ENCODE results near the gene TMEM25.

Gene TMEM25

DNA sequence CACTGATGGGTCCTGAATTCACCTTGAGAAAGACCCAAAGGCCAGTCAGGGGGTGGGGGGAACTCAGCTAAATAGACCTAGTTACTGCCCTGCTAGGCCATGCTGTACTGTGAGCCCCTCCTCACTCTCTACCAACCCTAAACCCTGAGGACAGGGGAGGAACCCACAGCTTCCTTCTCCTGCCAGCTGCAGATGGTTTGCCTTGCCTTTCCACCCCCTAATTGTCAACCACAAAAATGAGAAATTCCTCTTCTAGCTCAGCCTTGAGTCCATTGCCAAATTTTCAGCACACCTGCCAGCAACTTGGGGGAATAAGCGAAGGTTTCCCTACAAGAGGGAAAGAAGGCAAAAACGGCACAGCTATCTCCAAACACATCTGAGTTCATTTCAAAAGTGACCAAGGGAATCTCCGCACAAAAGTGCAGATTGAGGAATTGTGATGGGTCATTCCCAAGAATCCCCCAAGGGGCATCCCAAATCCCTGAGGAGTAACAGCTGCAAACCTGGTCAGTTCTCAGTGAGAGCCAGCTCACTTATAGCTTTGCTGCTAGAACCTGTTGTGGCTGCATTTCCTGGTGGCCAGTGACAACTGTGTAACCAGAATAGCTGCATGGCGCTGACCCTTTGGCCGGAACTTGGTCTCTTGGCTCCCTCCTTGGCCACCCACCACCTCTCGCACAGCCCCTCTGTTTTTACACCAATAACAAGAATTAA, 6.1 kb upstream of the TMEM25 start:
- TF ChIP-seq CTCF (IDR thresholded peaks at IDR 0.05; ENCODE audit: low read depth, low read length), result no peak

DNA sequence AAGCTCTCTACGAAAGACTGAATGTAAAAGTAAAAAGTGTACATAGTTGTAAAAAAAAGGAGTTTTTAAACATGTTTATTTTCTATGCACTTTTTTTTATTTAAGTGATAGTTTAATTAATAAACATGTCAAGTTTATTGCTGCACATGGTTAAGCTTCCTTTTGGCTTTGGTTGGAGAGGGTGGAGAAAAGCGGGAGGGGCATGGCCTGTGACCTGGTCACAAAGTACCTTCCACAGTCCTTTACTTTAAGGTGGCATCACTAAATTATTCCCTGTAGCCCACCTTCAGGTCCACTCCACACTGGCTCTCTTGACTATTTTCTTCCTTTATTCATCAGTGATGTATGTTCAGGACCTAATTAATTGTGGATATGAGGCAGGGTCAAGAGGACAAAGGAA, 4.3 kb upstream of the TMEM25 start:
- TF ChIP-seq CTCF (IDR thresholded peaks at IDR 0.05; ENCODE audit: low read depth, low read length), result no peak
- H3K4me3 ChIP-seq (ENCODE audit: low read depth, low read length), result no peak overlapping the region

More for the DNA sequence above, 6.1 kb upstream of the TMEM25 start:
- no peak overlapping the region for H3K4me3 ChIP-seq (ENCODE audit: low read depth, low read length)

- TF ChIP-seq CTCF (IDR thresholded peaks at IDR 0.05; ENCODE audit: low read depth, low read length), result no peak
- no peak within 1 kb of the TSS for H3K4me3 ChIP-seq (ENCODE audit: low read depth, low read length)
These were observed 3.9 kb upstream of the TMEM25 start, which contains the start of gene TTC36 for GRCh38 chr11:118527109-118527508. TSS of gene TTC36 (plus strand) at chr11:118527474. CDS start at chr11:118527495, 21 bp downstream.

- no peak for TF ChIP-seq CTCF (IDR thresholded peaks at IDR 0.05; ENCODE audit: low read depth, low read length)
- H3K4me3 ChIP-seq (ENCODE audit: low read depth, low read length), result no peak overlapping the region
These were observed 2.5 kb upstream of the TMEM25 start for GRCh38 chr11:118528511-118528910.

DNA sequence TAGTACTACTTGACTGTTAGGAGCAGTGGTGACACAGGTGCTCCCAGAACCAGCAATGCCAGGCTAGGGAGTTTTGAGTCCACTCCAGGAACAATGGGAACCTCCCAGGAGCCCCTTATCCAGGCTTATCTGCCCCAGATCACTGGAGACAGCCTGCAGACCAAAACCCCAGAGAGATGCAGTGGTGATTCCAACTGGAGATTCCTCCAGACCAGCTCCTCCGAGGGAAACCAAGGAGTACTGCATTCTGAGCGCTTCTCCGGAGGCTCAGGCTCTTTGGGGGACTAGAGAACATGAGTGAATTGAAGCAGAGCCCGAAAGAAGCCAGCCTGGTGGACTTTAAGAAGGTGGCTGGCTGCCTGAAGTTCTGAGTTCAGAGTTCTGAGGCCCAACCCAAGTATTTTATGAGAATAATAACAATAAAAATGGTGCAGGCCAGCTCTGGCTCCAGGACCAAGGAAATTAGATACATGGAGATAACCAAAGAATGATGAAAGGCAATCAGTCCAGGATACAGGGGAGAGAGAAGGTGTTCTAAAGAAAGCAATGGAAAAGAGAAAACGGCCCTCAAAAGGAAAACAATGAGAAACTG, 1.3 kb upstream of the TMEM25 start:
- TF ChIP-seq CTCF (IDR thresholded peaks at IDR 0.05; ENCODE audit: low read depth, low read length), result no peak
- H3K4me3 ChIP-seq (ENCODE audit: low read depth, low read length), result peak overlapping the region; percentile 72

DNA sequence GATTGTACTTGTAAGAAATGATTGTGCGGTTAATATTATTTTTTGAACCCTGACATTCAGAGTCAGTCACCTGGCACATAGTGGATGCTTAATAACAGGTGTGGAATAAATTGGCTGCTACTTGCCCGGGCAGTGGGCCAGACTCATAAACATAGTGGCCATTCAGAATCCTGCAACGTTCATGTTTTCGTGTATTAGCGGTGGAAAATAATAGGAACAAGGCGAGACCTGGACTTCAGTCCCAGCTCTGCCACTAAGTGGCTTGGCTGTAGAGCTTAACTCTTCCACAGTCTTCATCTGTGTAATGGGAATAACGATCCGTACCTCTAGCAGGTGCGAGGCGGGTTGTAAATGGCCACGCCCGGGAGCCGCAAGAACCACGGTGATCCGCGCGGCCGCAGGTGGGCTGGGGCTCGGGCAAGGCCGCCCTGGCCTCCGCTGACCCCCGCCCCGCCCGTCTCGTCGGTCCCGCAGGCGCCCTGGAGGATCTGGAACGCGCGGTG, 761 bp upstream of the TMEM25 start:
- TF ChIP-seq CTCF (IDR thresholded peaks at IDR 0.05; ENCODE audit: low read depth, low read length), result no peak
- H3K4me3 ChIP-seq (ENCODE audit: low read depth, low read length), result peak overlapping the region; percentile 72

- no peak for TF ChIP-seq CTCF (IDR thresholded peaks at IDR 0.05; ENCODE audit: low read depth, low read length)
- peak overlapping the region; percentile 72 for H3K4me3 ChIP-seq (ENCODE audit: low read depth, low read length)
These were observed 649 bp downstream of the TMEM25 start for GRCh38 chr11:118531597-118532084.
